MM.1S (cell line): ENCODE data around the gene TMED1.

Experiments
- CTCF ChIP-seq: fragments of 300-600 bp; sonication (generic); IDR thresholded peaks from 2 replicates; pipeline ENCODE4 v1.5.1; 2016; ENCODE audit warnings: antibody characterized with exemption, low read length, mixed read lengths
- EZH2 ChIP-seq: fragments of 300-600 bp; sonication (generic); optimal IDR thresholded peaks from 2 replicates; pipeline ENCODE3; 2017; ENCODE audit warnings: low read depth, mild to moderate bottlenecking, antibody characterized with exemption, low read length, mixed read lengths
- EZH2phosphoT487 ChIP-seq: fragments of 300-600 bp; sonication (generic); IDR thresholded peaks from 2 replicates; pipeline ENCODE4 v1.6.1; 2018; ENCODE audit warnings: antibody characterized with exemption, low read length

DNA sequence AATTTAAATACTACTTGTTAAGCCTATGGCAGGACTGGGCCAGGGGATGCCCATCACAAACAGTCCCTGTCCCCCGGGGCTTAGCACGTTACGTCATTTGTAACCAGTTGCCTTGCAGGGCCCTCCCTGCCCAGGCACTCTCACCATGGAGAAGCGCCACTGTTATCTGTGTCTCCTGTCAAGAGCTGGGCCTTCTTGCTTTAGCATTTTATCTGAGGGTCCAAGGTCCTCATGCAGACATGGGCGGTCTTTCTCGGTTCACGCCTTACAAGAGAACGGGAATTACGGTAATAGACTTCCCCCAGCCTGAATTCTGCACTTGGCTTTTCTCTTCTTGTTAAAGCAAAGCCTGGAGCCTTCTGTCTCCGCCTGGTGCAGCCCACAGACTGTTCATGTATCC lies 46.1 kb downstream of the TMED1 start:
- TF ChIP-seq CTCF: no peak
- no peak for TF ChIP-seq EZH2
- TF ChIP-seq EZH2phosphoT487: no peak
